Measurements from ENCODE around the gene DNAJC28.
"Not testable (repeated sequence)": the region's sequence is repeated elsewhere in the genome, so short reads cannot be mapped to it uniquely, and the experiment has no call there.

DNAJC28 gene

GRCh38 chr21:33491373-33492102 is at the start of gene DNAJC28:
Gene DNAJC28, minus strand, starts transcription at chr21:33491716. Its CDS starts 2,323 bp downstream, at chr21:33489393.
- DNase-seq (ENCODE audit: low read depth in 2 of 3, low spot score in 2 of 3), result peak; percentile 86 to 95 (median 91)

GRCh38 chr21:33541105-33541711 is 49.7 kb upstream of the DNAJC28 start:
- DNase-seq (ENCODE audit: low read depth in 2 of 3, low spot score in 2 of 3), result no peak

GRCh38 chr21:33540711-33541104 is 49.2 kb upstream of the DNAJC28 start:
- DNase-seq (ENCODE audit: low read depth in 2 of 3, low spot score in 2 of 3), result no peak

GRCh38 chr21:33539616-33540015 is 48.1 kb upstream of the DNAJC28 start:
- no peak for DNase-seq (ENCODE audit: low read depth in 2 of 3, low spot score in 2 of 3)

GRCh38 chr21:33537212-33537611 is 45.7 kb upstream of the DNAJC28 start:
- no peak for DNase-seq (ENCODE audit: low read depth in 2 of 3, low spot score in 2 of 3)

GRCh38 chr21:33531007-33531406 is 39.5 kb upstream of the DNAJC28 start:
- no peak for DNase-seq (ENCODE audit: low read depth in 2 of 3, low spot score in 2 of 3)

GRCh38 chr21:33522953-33523349 is 31.4 kb upstream of the DNAJC28 start:
- no peak for DNase-seq (ENCODE audit: low read depth in 2 of 3, low spot score in 2 of 3)

GRCh38 chr21:33522297-33522952 is 30.9 kb upstream of the DNAJC28 start:
- DNase-seq (ENCODE audit: low read depth in 2 of 3, low spot score in 2 of 3), result no peak

GRCh38 chr21:33518899-33519298 is 27.4 kb upstream of the DNAJC28 start:
- DNase-seq (ENCODE audit: low read depth in 2 of 3, low spot score in 2 of 3), result no peak

- DNase-seq (ENCODE audit: low read depth in 2 of 3, low spot score in 2 of 3), result no peak
Measured at GRCh38 chr21:33514229-33514628, 22.7 kb upstream of the DNAJC28 start.

- DNase-seq (ENCODE audit: low read depth in 2 of 3, low spot score in 2 of 3), result no peak
Measured at GRCh38 chr21:33512481-33512880, 21.0 kb upstream of the DNAJC28 start.

GRCh38 chr21:33511639-33512038 is 20.1 kb upstream of the DNAJC28 start:
- DNase-seq (ENCODE audit: low read depth in 2 of 3, low spot score in 2 of 3), result no peak

- DNase-seq (ENCODE audit: low read depth in 2 of 3, low spot score in 2 of 3), result no peak
Measured at GRCh38 chr21:33510826-33511225, 19.3 kb upstream of the DNAJC28 start.

GRCh38 chr21:33507003-33507402 is 15.5 kb upstream of the DNAJC28 start:
- not testable (repeated sequence) for DNase-seq (ENCODE audit: low read depth in 2 of 3, low spot score in 2 of 3)

GRCh38 chr21:33505833-33506232 is 14.3 kb upstream of the DNAJC28 start:
- no peak for DNase-seq (ENCODE audit: low read depth in 2 of 3, low spot score in 2 of 3)

- DNase-seq (ENCODE audit: low read depth in 2 of 3, low spot score in 2 of 3), result no peak
Measured at GRCh38 chr21:33496345-33496744, 4.8 kb upstream of the DNAJC28 start.

GRCh38 chr21:33495743-33496142 is 4.2 kb upstream of the DNAJC28 start:
- no peak for DNase-seq (ENCODE audit: low read depth in 2 of 3, low spot score in 2 of 3)

- DNase-seq (ENCODE audit: low read depth in 2 of 3, low spot score in 2 of 3), result no peak
Measured at GRCh38 chr21:33493756-33494155, 2.2 kb upstream of the DNAJC28 start.

- no peak for DNase-seq (ENCODE audit: low read depth in 2 of 3, low spot score in 2 of 3)
Measured at GRCh38 chr21:33492571-33492970, 1.1 kb upstream of the DNAJC28 start.

GRCh38 chr21:33490991-33491372 is 534 bp downstream of the DNAJC28 start:
- no peak for DNase-seq (ENCODE audit: low read depth in 2 of 3, low spot score in 2 of 3)

- DNase-seq (ENCODE audit: low read depth in 2 of 3, low spot score in 2 of 3), result no peak
Measured at GRCh38 chr21:33488936-33489335, 2.6 kb downstream of the DNAJC28 start.

- no peak for DNase-seq (ENCODE audit: low read depth in 2 of 3, low spot score in 2 of 3)
Measured at GRCh38 chr21:33487996-33488395, 3.5 kb downstream of the DNAJC28 start.
